Measurements from ENCODE around the gene TPRN. TPM values are rescaled to one million over a fixed set of nuclear protein-coding genes. Genes with fewer than 3 reads are reported as not detected.

TPRN gene
- total RNA-seq, 1 experiment from 2014 or later = 20.3 TPM

DNA sequence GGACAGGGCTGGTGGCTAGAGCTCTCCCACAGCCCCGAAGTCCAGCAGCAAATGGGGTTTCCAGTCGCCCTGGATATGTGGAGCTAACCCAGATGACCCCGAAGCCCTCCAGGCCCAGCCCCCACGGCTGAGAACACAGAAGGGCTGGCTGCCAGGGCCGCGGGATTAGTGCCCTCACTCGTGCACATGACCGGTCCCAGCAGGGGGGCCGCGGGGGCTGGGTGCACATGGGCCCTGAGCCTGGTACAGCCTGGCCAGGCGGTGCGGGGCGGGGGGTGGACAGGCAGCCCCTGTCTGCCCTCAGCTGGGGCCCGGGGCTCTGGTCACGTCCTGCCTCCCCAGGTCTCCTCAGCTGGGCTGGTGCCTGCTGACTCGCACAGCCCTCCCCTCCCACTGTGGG lies 6.2 kb downstream of the TPRN start:
- intact Hi-C loops (cut with micrococcal nuclease; ENCODE audit: unreplicated experiment) = no loop called here
- Mint-ChIP-seq H3K9me3 (ENCODE audit: low read depth, unreplicated experiment) (no peaks in the 10 kb centered on the region), H3K27me3 (ENCODE audit: unreplicated experiment) (no peaks in the 10 kb centered on the region), H3K4me3 (ENCODE audit: low read depth, unreplicated experiment) (no peak overlapping the region), H3K4me1 (ENCODE audit: low read depth, unreplicated experiment) (peaks cover 38% of the 10 kb centered on the region), H3K27ac (ENCODE audit: unreplicated experiment) (no peak overlapping the region), H3K36me3 (ENCODE audit: insufficient read depth, unreplicated experiment) (peaks cover 41% of the 10 kb centered on the region)
- no peak for DNase-seq
- TF ChIP-seq, protein P1, sequence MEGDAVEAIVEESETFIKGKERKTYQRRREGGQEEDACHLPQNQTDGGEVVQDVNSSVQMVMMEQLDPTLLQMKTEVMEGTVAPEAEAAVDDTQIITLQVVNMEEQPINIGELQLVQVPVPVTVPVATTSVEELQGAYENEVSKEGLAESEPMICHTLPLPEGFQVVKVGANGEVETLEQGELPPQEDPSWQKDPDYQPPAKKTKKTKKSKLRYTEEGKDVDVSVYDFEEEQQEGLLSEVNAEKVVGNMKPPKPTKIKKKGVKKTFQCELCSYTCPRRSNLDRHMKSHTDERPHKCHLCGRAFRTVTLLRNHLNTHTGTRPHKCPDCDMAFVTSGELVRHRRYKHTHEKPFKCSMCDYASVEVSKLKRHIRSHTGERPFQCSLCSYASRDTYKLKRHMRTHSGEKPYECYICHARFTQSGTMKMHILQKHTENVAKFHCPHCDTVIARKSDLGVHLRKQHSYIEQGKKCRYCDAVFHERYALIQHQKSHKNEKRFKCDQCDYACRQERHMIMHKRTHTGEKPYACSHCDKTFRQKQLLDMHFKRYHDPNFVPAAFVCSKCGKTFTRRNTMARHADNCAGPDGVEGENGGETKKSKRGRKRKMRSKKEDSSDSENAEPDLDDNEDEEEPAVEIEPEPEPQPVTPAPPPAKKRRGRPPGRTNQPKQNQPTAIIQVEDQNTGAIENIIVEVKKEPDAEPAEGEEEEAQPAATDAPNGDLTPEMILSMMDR (IDR thresholded peaks at IDR 0.05; ENCODE audit: unreplicated experiment) = no peak
- CTCF ChIA-PET = interaction anchor here (1.2 kb wide), 1 partner anchor 42 kb away, joined by 4 read pairs; no protein-coding TSS in a partner anchor
- BruUV-seq (replicated peaks) = no TSS peak

DNA sequence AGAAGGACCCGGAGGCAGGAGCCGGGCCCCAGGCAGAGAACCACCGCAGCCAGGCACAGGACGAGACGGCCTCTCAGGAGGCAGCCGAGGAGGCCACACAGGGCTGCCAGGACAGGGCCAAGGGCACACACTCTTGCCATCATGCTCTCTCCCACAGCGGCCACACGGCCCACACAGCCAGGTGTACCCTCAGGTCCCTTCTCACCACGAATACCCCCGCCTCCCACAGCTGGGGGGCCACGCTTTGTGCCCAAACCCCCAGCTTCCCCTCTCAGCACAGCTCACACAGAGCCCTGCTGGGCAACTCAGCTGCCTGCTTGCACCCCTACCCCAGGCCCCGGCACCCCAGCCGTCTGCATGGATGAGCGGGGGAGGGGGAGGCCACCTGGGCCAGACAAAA lies 6.8 kb downstream of the TPRN start:
- DNase-seq = no peak
- TF ChIP-seq, protein P1 (IDR thresholded peaks at IDR 0.05; ENCODE audit: unreplicated experiment) = no peak
- intact Hi-C loops (cut with micrococcal nuclease; ENCODE audit: unreplicated experiment) = no loop called here
- Mint-ChIP-seq H3K4me3 (ENCODE audit: low read depth, unreplicated experiment) (no peak overlapping the region), H3K4me1 (ENCODE audit: low read depth, unreplicated experiment) (peaks cover 35% of the 10 kb centered on the region), H3K9me3 (ENCODE audit: low read depth, unreplicated experiment) (no peaks in the 10 kb centered on the region), H3K36me3 (ENCODE audit: insufficient read depth, unreplicated experiment) (peaks cover 41% of the 10 kb centered on the region), H3K27me3 (ENCODE audit: unreplicated experiment) (no peaks in the 10 kb centered on the region), H3K27ac (ENCODE audit: unreplicated experiment) (no peak overlapping the region)
- CTCF ChIA-PET = interaction anchor here (0.6 to 1.2 kb wide), 2 partner anchors 33 to 43 kb away, joined by 3 to 4 read pairs; partner anchors contain the start of gene RNF224
- no TSS peak for BruUV-seq (replicated peaks)

DNA sequence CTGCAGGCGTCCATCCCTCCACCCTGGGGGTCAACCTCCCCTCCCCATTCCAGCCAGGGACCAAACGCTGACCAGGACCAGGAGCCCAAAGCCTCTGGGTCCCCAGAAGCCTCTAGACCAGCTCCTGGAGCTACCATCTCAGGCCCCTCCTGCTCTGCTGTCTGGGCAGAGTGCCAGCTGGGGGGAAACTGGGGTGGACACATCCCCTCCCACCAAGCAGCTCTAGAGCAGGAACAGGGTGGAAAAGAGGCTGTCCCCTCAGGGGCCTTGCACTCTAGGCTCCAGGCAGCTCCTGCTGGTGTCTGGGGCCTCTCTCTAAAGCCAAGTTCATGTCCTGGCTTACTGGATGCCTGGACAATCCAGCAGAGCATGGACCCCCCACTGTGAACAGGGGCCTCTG lies 7.7 kb downstream of the TPRN start:
- Mint-ChIP-seq H3K36me3 (ENCODE audit: insufficient read depth, unreplicated experiment) (peaks cover 41% of the 10 kb centered on the region), H3K9me3 (ENCODE audit: low read depth, unreplicated experiment) (no peaks in the 10 kb centered on the region), H3K27ac (ENCODE audit: unreplicated experiment) (no peak overlapping the region), H3K4me3 (ENCODE audit: low read depth, unreplicated experiment) (no peak overlapping the region), H3K27me3 (ENCODE audit: unreplicated experiment) (no peaks in the 10 kb centered on the region), H3K4me1 (ENCODE audit: low read depth, unreplicated experiment) (peaks cover 30% of the 10 kb centered on the region)
- intact Hi-C loops (cut with micrococcal nuclease; ENCODE audit: unreplicated experiment) = no loop called here
- DNase-seq = no peak
- no TSS peak for BruUV-seq (replicated peaks)
- TF ChIP-seq, protein P1 (IDR thresholded peaks at IDR 0.05; ENCODE audit: unreplicated experiment) = no peak
- CTCF ChIA-PET = no interaction called here

DNA sequence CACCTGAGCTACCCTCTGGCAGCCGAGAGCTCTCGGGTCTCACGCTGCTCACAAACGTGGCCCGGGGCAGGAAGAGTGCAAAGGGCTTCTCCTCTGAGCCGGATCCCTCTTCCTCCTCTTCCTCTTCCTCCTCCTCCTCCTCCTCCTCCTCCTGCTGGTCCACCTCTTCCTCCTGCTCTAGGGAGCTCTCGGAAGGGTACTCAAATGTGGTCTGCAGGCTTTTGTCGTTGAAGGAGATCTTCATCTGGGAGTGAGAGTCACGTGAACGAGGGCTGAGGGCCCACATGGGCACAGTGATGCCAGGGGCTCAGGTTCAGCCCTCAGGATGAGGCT lies 8.1 kb downstream of the TPRN start:
- Mint-ChIP-seq H3K4me1 (ENCODE audit: low read depth, unreplicated experiment) (peaks cover 29% of the 10 kb centered on the region), H3K4me3 (ENCODE audit: low read depth, unreplicated experiment) (no peak overlapping the region), H3K9me3 (ENCODE audit: low read depth, unreplicated experiment) (no peaks in the 10 kb centered on the region), H3K36me3 (ENCODE audit: insufficient read depth, unreplicated experiment) (peaks cover 41% of the 10 kb centered on the region), H3K27ac (ENCODE audit: unreplicated experiment) (no peak overlapping the region), H3K27me3 (ENCODE audit: unreplicated experiment) (no peaks in the 10 kb centered on the region)
- TF ChIP-seq, protein P1 (IDR thresholded peaks at IDR 0.05; ENCODE audit: unreplicated experiment) = no peak
- intact Hi-C loops (cut with micrococcal nuclease; ENCODE audit: unreplicated experiment) = no loop called here
- DNase-seq = no peak
- CTCF ChIA-PET = no interaction called here
- no TSS peak for BruUV-seq (replicated peaks)
